D341Med (cell line): Measurements from ENCODE around the gene TBX4.
"Not testable (repeated sequence)": the region's sequence is repeated elsewhere in the genome, so short reads cannot be mapped to it uniquely, and the experiment has no call there.

ENCODE experiments used
- DNase-seq: peaks from one replicate; pipeline ENCODE4 v3.0.0; 2012; ENCODE audit warnings: low spot score

Gene TBX4

DNA sequence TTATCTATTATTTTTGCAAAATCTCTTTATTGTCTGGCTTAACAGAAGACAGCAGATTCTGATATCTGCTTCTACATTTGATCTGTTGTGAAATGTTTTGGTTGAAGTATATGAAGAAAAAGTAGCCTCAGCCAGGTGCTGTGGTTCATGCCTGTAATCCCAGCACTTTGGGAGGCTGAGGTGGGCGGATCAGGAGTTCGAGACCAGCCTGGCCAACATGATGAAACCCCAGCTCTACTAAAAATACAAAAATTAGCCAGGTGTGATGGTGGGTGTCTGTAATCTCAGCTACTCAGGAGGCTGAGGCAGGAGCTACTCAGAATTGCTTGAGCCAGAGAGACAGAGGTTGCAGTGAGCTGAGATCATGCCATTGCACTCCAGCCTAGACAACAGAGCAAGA, 75.2 kb downstream of the TBX4 start:
- not testable (repeated sequence) for DNase-seq

DNA sequence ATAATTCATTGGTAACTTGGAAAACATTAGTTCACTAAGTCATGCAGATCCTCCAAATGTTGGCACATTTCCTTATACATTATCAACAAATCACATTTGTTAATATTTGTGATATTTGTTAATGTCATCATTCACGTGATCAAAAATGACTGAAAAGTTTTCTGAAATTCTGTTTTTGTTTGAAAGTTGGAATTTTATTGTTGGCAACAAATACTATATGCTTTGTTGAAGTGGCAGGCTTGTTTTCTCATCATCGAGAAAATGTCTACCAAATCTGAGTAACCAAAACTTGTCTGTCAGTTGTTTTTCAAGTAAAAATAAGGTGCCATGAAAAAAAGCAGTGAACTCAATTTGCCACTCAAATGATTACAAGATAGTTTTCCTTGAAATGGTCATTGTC, 75.9 kb downstream of the TBX4 start:
- DNase-seq: no peak

DNA sequence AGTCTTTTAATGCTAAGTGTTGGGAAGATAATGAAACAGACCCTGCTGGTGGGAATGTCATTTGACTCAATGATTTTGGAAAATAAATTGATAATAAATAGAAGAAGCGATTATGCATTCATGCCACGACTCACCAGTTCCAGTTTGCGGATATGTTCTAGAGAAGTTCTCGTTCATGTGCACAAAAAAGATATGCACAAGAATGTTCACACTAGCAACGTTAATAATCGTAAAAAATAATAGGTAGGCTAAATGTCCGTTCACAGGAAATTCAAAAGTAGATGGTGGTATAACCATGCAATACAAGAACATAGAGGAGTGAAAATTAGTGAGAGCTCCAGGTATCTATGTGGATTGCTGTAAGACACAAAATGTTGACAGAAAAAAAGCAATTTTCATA, 79.0 kb downstream of the TBX4 start:
- DNase-seq: no peak

DNA sequence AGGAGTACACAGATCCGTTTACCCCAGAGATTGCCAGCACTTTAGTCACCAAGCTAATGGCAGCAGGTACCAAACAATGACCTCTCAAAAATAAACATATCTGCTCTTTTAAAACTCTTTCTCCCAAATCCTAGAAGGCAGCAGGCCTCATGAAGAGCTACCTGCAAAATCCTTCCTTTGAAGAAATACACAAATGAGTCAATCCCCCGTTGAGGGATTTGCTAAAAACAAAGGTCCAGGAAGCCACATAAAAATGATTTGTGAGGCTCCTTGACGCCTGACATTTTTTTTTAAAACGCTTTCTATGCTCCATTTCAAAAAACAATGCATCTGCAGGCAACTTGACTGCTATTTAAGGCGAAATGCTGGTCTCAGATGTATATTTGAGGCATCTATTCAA, 80.6 kb downstream of the TBX4 start:
- no peak for DNase-seq

DNA sequence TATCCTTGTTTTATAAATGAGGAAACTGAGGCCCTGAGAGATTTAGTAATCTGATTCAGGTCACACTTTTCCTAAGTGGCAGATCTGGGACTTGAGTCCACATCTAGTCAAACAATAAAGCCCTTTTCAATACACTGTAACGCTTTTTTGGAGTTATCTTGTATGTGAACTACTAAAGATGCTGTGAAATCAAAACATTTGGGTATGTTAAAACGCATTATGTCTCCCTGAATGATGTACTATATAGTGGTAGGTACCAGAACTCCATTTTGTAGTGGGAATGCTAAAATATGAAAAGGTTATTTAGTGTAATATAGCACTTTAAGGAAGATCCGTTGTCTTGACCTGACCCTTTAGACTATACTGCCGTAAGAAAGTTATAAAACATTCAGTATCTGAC, 81.6 kb downstream of the TBX4 start:
- no peak for DNase-seq

DNA sequence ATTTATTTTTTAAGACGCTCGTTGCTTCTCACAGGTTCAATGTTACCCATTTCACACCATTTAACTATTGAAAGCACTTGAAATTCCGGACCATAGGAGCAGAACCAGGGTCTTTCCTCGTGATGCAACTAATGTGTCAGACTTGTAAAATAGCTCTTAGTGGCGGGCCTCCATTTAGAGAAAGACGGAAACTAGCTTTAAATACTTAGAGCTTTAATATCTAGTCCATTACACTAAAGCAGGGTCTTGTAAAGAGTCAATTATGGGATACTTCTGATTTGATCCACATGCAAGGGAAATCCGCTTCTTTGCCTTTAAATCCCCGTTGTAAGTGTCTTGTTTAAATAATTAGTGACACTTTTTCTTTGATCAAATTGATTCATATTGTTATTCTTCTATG, 82.2 kb downstream of the TBX4 start:
- no peak for DNase-seq
